Measurements from ENCODE around the gene FAM241B.

The FAM241B gene

DNA sequence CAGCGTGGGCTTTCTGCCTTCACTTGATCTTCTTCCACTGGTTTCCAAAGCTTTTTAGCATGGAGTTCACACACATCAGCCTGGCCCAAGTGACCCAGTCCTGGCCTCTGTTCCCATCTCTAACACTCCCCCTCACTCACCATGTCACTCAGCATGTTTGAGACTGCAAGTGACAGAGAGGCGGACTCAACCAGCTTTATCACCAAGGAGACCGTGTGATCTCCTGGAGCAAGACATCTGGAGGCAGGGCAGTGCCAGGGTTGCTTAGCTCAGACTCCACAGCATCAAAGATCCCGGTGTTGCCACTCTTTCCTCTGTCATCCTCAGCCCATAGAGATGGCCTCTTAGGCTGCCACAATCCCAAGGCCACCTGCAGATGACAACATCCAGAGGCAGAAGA, 39.4 kb downstream of the FAM241B start:
- no peaks in the 10 kb centered on the region for H3K4me1 ChIP-seq (ENCODE audit: insufficient read depth, poor library complexity, severe bottlenecking)
- no peaks in the 10 kb centered on the region for H3K36me3 ChIP-seq (ENCODE audit: low read depth)
- H3K4me3 ChIP-seq (ENCODE audit: severe bottlenecking), result no peak overlapping the region
- TF ChIP-seq, protein P1, sequence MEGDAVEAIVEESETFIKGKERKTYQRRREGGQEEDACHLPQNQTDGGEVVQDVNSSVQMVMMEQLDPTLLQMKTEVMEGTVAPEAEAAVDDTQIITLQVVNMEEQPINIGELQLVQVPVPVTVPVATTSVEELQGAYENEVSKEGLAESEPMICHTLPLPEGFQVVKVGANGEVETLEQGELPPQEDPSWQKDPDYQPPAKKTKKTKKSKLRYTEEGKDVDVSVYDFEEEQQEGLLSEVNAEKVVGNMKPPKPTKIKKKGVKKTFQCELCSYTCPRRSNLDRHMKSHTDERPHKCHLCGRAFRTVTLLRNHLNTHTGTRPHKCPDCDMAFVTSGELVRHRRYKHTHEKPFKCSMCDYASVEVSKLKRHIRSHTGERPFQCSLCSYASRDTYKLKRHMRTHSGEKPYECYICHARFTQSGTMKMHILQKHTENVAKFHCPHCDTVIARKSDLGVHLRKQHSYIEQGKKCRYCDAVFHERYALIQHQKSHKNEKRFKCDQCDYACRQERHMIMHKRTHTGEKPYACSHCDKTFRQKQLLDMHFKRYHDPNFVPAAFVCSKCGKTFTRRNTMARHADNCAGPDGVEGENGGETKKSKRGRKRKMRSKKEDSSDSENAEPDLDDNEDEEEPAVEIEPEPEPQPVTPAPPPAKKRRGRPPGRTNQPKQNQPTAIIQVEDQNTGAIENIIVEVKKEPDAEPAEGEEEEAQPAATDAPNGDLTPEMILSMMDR (IDR thresholded peaks at IDR 0.05; ENCODE audit: poor library complexity, severe bottlenecking), result no peak
- no peak overlapping the region for H3K27ac ChIP-seq (ENCODE audit: poor library complexity, severe bottlenecking)
- DNase-seq (ENCODE audit: low spot score) (no peak), ATAC-seq (ENCODE audit: low read depth) (no peak)
- no peaks in the 10 kb centered on the region for H3K27me3 ChIP-seq (ENCODE audit: insufficient read depth, poor library complexity, severe bottlenecking)
- H3K9me3 ChIP-seq (ENCODE audit: severe bottlenecking), result no peaks in the 10 kb centered on the region

DNA sequence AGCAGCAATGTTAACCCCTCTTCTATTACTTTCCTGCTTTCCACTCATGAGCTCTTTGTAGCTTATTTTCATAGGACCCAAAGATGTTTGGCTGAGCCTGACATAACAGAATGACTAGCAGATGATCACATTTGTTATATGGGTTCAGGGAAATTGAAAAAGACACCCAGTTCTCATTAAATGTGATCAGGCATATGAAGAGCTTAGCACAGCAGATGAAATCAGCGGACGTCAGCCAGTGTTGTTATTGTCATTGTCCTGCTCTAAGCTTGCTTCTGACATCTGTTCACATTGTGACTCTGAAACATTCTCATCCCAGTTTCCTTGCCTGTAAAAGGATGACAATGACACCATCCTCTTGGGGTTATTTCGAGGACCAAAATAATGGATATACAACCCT, 43.5 kb downstream of the FAM241B start:
- DNase-seq (ENCODE audit: low spot score) (no peak), ATAC-seq (ENCODE audit: low read depth) (no peak)
- Histone ChIP-seq H3K4me1 (ENCODE audit: insufficient read depth, poor library complexity, severe bottlenecking) (no peaks in the 10 kb centered on the region), H3K4me3 (ENCODE audit: severe bottlenecking) (no peak overlapping the region), H3K36me3 (ENCODE audit: low read depth) (no peaks in the 10 kb centered on the region), H3K27me3 (ENCODE audit: insufficient read depth, poor library complexity, severe bottlenecking) (peaks cover 23% of the 10 kb centered on the region), H3K27ac (ENCODE audit: poor library complexity, severe bottlenecking) (no peak overlapping the region), H3K9me3 (ENCODE audit: severe bottlenecking) (no peaks in the 10 kb centered on the region)
- TF ChIP-seq, protein P1 (IDR thresholded peaks at IDR 0.05; ENCODE audit: poor library complexity, severe bottlenecking), result no peak

DNA sequence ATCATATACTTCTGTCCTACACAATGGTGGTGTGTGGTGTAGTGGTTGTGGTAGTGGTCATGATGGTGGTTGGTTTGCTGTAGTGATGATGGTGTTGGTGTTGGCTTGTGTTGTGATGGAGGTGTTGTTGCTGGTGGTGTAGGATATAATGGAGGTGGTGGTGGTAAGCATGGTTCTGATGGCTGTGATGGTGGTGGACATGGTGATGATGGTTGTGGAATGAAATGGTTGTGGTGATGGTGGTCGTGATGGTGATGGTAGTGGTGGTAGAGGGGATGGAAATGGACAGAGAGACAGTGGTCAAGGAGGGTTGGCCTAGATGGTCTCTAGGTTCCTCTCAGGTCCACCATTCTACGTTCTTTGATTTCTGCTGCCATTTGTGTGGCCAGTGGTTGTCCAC, 44.7 kb downstream of the FAM241B start:
- no peak overlapping the region for H3K27ac ChIP-seq (ENCODE audit: poor library complexity, severe bottlenecking)
- H3K4me3 ChIP-seq (ENCODE audit: severe bottlenecking), result no peak overlapping the region
- no peak for DNase-seq (ENCODE audit: low spot score)
- TF ChIP-seq, protein P1 (IDR thresholded peaks at IDR 0.05; ENCODE audit: poor library complexity, severe bottlenecking), result no peak
- H3K9me3 ChIP-seq (ENCODE audit: severe bottlenecking), result no peaks in the 10 kb centered on the region
- no peak for ATAC-seq (ENCODE audit: low read depth)
- H3K27me3 ChIP-seq (ENCODE audit: insufficient read depth, poor library complexity, severe bottlenecking), result peaks cover 25% of the 10 kb centered on the region
- no peaks in the 10 kb centered on the region for H3K4me1 ChIP-seq (ENCODE audit: insufficient read depth, poor library complexity, severe bottlenecking)
- H3K36me3 ChIP-seq (ENCODE audit: low read depth), result no peaks in the 10 kb centered on the region

DNA sequence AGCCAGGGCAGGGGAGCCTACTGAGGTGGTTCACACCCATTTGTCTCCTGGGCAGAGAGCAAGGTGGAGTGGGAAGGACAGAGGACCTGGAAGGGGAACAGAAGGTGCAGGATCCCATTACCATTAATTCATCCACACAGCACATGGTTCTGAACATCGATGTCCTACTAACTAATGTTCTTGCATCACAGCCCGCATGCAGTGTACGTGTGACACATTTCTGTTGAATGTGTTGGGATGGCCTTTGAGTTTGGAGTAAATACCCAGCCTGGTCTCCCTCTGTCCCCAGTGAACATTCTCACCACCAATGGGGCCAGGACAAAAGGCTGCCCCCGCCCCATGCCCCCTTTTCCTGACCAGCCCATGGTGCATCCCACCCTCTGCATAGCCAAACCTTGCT, 46.3 kb downstream of the FAM241B start:
- H3K9me3 ChIP-seq (ENCODE audit: severe bottlenecking), result no peaks in the 10 kb centered on the region
- no peak overlapping the region for H3K27ac ChIP-seq (ENCODE audit: poor library complexity, severe bottlenecking)
- no peaks in the 10 kb centered on the region for H3K4me1 ChIP-seq (ENCODE audit: insufficient read depth, poor library complexity, severe bottlenecking)
- no peak for DNase-seq (ENCODE audit: low spot score)
- H3K27me3 ChIP-seq (ENCODE audit: insufficient read depth, poor library complexity, severe bottlenecking), result peaks cover 25% of the 10 kb centered on the region
- H3K36me3 ChIP-seq (ENCODE audit: low read depth), result no peaks in the 10 kb centered on the region
- ATAC-seq (ENCODE audit: low read depth), result no peak
- H3K4me3 ChIP-seq (ENCODE audit: severe bottlenecking), result no peak overlapping the region
- TF ChIP-seq, protein P1 (IDR thresholded peaks at IDR 0.05; ENCODE audit: poor library complexity, severe bottlenecking), result no peak

DNA sequence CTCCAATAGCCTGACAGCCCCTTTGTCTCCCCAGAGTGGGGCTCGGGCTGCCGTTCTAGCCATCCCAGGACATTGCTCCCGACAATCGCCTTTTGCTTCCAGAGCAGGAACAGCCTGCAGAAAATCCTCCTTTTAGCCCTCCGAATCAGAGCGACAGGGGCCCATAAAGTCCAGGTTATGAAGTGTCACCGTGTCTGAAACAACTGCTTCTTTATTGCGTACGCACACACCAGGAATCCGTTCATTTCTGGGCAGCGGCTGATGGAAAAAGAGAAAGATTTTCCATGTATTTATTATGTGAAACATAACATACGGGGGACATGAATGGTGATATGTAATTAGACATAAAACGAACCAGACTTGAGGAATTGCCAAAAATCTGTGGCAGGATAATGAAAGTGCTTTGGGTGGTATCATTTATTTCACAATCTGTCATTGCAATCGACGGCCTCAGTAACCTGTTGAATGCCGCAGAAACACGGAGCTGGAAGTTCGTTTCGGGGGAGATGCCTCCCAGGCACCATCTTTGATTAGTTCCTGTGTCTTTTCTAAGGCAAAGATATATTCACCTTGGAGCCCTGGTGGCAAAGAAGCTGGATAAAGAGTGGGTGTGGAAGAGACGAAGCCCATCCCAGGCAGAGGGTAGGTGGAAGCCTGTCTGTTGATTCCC, 48.1 kb downstream of the FAM241B start:
- Histone ChIP-seq H3K36me3 (ENCODE audit: low read depth) (no peaks in the 10 kb centered on the region), H3K27me3 (ENCODE audit: insufficient read depth, poor library complexity, severe bottlenecking) (peaks cover 25% of the 10 kb centered on the region), H3K4me3 (ENCODE audit: severe bottlenecking) (no peak overlapping the region), H3K4me1 (ENCODE audit: insufficient read depth, poor library complexity, severe bottlenecking) (no peaks in the 10 kb centered on the region), H3K9me3 (ENCODE audit: severe bottlenecking) (no peaks in the 10 kb centered on the region), H3K27ac (ENCODE audit: poor library complexity, severe bottlenecking) (no peak overlapping the region)
- DNase-seq (ENCODE audit: low spot score) (no peak), ATAC-seq (ENCODE audit: low read depth) (no peak)
- TF ChIP-seq, protein P1 (IDR thresholded peaks at IDR 0.05; ENCODE audit: poor library complexity, severe bottlenecking), result no peak

Measured in RWPE2 (cell line).